K562 (cell line): ENCODE data around the gene ST14. TPM values are rescaled to one million over a fixed set of nuclear protein-coding genes. Genes with fewer than 3 reads are reported as not detected.

Experiments used
- ATAC-seq: fragments of 200-7000 bp; cut with Tn5 transposase; 3 replicates; pipeline ENCODE4 v1.9.1; 2020; ENCODE audit warnings: moderate library complexity
- BruUV-seq: library from RNA; stranded (reverse); fragments of 400-500 nt; replicated peaks from 2 replicates; lab custom pipeline; 2021; lab: Mats Ljungman, UMichigan
- CTCF ChIA-PET: fragments of 300-600 bp; formaldehyde crosslinking; extraction: SDS; loops from one replicate; lab custom pipeline; 2021; ENCODE audit warnings: low intra/inter-chr PET ratio; lab: Yijun Ruan, JAX
- POLR2A ChIA-PET: fragments of 300-600, 350-650 bp; sonication (Branson Sonifier 250); formaldehyde crosslinking; extraction: SDS; loops from one replicate; lab custom pipeline; 2021; ENCODE audit warnings: antibody characterized with exemption, inconsistent platforms; lab: Yijun Ruan, JAX
- DNase-seq, 4 experiments: peaks; one replicate each; pipeline versions ENCODE4 v3.0.0 to v3.0.0-alpha.2; 2011 to 2018; ENCODE audit warnings: low spot score in 3 of 4, mixed read lengths in 3 of 4; ENCODE audit errors: extremely low read depth in 1 of 4
- FAIRE-seq: peaks from 2 replicates; lab custom pipeline; 2011; peaks lifted over from hg19 to GRCh38; lab: Jason Lieb, UNC
- H2AFZ ChIP-seq: 2 replicates; pipeline ENCODE4 v1.6.0; 2011; ENCODE audit warnings: low read depth, low read length, control low read depth, inconsistent platforms
- H3K27ac ChIP-seq: fragments of 200-600 bp; 3 replicates; pipeline ENCODE4 v1.8.0; 2011; ENCODE audit warnings: low read depth, mild to moderate bottlenecking, control low read depth, inconsistent platforms, low read length, moderate library complexity, mixed read lengths; ENCODE audit errors: extremely low read depth
- H3K27me3 ChIP-seq, 2 experiments: fragments of 300-600 bp in 1 of 2; 2 replicates in 1 of 2; 3 replicates in 1 of 2; pipeline versions ENCODE4 v1.6.0 to v1.8.0; 2011; ENCODE audit warnings: inconsistent platforms in 2 of 2, low read length in 2 of 2, mild to moderate bottlenecking in 1 of 2, mixed read lengths in 1 of 2, moderate library complexity in 1 of 2; ENCODE audit not compliant: control insufficient read depth in 2 of 2, insufficient read depth in 2 of 2
- H3K36me3 ChIP-seq: fragments of 300-600 bp; 3 replicates; pipeline ENCODE4 v1.8.0; 2011; ENCODE audit warnings: mild to moderate bottlenecking, low read length, inconsistent platforms; ENCODE audit not compliant: control insufficient read depth, insufficient read depth
- H3K4me1 ChIP-seq, 2 experiments: fragments of 200-600 bp in 1 of 2; replicated peaks in 1 of 2; 2 replicates in 1 of 2; 3 replicates in 1 of 2; pipeline versions ENCODE4 v1.5.1 to v1.8.0; 2011; ENCODE audit warnings: inconsistent platforms in 2 of 2, low read length in 2 of 2, mild to moderate bottlenecking in 1 of 2, mixed read lengths in 1 of 2, moderate library complexity in 1 of 2; ENCODE audit not compliant: control insufficient read depth in 2 of 2, insufficient read depth in 2 of 2
- H3K4me2 ChIP-seq: 2 replicates; pipeline ENCODE4 v1.6.1; 2011; ENCODE audit warnings: low read length, control low read depth, inconsistent platforms, mixed read lengths; ENCODE audit not compliant: insufficient read depth
- H3K4me3 ChIP-seq: fragments of 200-600 bp; sonication (generic), shearing (Covaris generic); 2 replicates; pipeline ENCODE4 v1.5.1; 2016; ENCODE audit warnings: control low read depth, inconsistent platforms
- H3K79me2 ChIP-seq: fragments of 200-600 bp; 3 replicates; pipeline ENCODE4 v1.8.0; 2011; ENCODE audit warnings: low read length, inconsistent platforms; ENCODE audit not compliant: control insufficient read depth, insufficient read depth
- H3K9ac ChIP-seq, 2 experiments: 2 replicates each; pipeline versions ENCODE4 v1.6.0 to v1.6.1; 2011; ENCODE audit warnings: low read depth in 2 of 2, low read length in 2 of 2, control low read depth in 1 of 2, inconsistent platforms in 1 of 2, mild to moderate bottlenecking in 1 of 2, mixed read lengths in 1 of 2; ENCODE audit not compliant: insufficient read depth in 1 of 2
- H3K9me1 ChIP-seq: one replicate; pipeline ENCODE4 v1.6.0; 2011; ENCODE audit warnings: inconsistent platforms, mild to moderate bottlenecking, low read length, moderate library complexity; ENCODE audit not compliant: control insufficient read depth, insufficient read depth
- H3K9me3 ChIP-seq: replicated peaks from 2 replicates; pipeline ENCODE4 v1.5.1; 2011; ENCODE audit warnings: low read depth, low read length, inconsistent platforms; ENCODE audit not compliant: control insufficient read depth, insufficient read depth
- H4K20me1 ChIP-seq: replicated peaks from 2 replicates; pipeline ENCODE4 v1.6.1; 2011; ENCODE audit warnings: low read length, inconsistent platforms, mixed read lengths; ENCODE audit not compliant: control insufficient read depth, insufficient read depth
- ARID2 ChIP-seq: fragments of 450-650 bp; IDR thresholded peaks from 2 replicates; pipeline ENCODE4 v1.6.1; 2017; ENCODE audit warnings: antibody characterized with exemption, mild to moderate bottlenecking
- CC2D1A ChIP-seq: fragments of 450-650 bp; IDR thresholded peaks from 2 replicates; pipeline ENCODE4 v1.6.1; 2017; ENCODE audit warnings: mild to moderate bottlenecking
- CREB1 ChIP-seq, 2 experiments: sonication (generic) in 1 of 2; formaldehyde crosslinking in 1 of 2; IDR thresholded peaks; 2 replicates each; pipeline versions ENCODE4 v1.6.1 to v1.8.0; 2012 to 2022; ENCODE audit warnings: inconsistent platforms in 1 of 2, mild to moderate bottlenecking in 1 of 2, missing genetic modification reagents in 1 of 2, moderate library complexity in 1 of 2
- STAG1 ChIP-seq: sonication (generic); formaldehyde crosslinking; IDR thresholded peaks from 2 replicates; pipeline ENCODE4 v1.5.0; 2020; ENCODE audit warnings: missing genetic modification reagents, borderline replicate concordance
- STAT5B ChIP-seq: fragments of 250-450 bp; sonication (Bioruptor Pico); IDR thresholded peaks from 2 replicates; pipeline ENCODE4 v1.8.0; 2021; ENCODE audit warnings: mild to moderate bottlenecking, inconsistent platforms
- USF2 ChIP-seq: sonication (generic); formaldehyde crosslinking; IDR thresholded peaks from 2 replicates; pipeline ENCODE4 v1.5.0; 2020; ENCODE audit warnings: missing genetic modification reagents
- VEZF1 ChIP-seq: fragments of 200-800 bp; sonication (Bioruptor generic); IDR thresholded peaks from 2 replicates; pipeline ENCODE4 v1.6.1; 2017; ENCODE audit warnings: missing genetic modification characterization, missing compliant biosample characterization
- ZNF589 ChIP-seq: fragments of 200-800 bp; sonication (Bioruptor generic); IDR thresholded peaks from 2 replicates; pipeline ENCODE4 v1.6.1; 2016; ENCODE audit warnings: low read depth, missing genetic modification characterization, missing compliant biosample characterization
- WGBS: fragments of 100-300 bp; shearing (Covaris generic); methylation state at CpG from one replicate; pipeline ENCODE4 v1.1.6; 2016; ENCODE audit warnings: low coverage, mixed read lengths; ENCODE audit not compliant: insufficient coverage; ENCODE audit errors: missing lambda C conversion rate; 5-methylcytosine and 5-hydroxymethylcytosine counted together
- in situ Hi-C: fragments of 300-500 bp; cut with MboI; formaldehyde crosslinking; loops from 4 replicates; pipeline ENCODE4 v1.15.0; 2018; ENCODE audit warnings: inconsistent platforms, mixed read lengths
- intact Hi-C: fragments of 100-400 bp; cut with micrococcal nuclease; formaldehyde crosslinking; loops from 2 replicates; pipeline ENCODE4 v1.14.2; 2022
- polyA plus RNA-seq, 8 experiments: library from polyadenylated mRNA; depleted of rRNA in 4 of 8; stranded (reverse) in 5 of 8; unstranded in 3 of 8; fragments of >200 nt; fragmentation: Nextera tagmentation in 2 of 8; fragmentation: Illumina TruSeq in 1 of 8; extraction: Ambion mirVana in 2 of 8; extraction: Trizol in 1 of 8; gene quantifications; 2 replicates each; pipeline versions ENCODE4 v1.2.1 to v1.2.3, GENCODE V29; 2011 to 2014; ENCODE audit warnings: inconsistent platforms in 1 of 8, missing spikeins in 1 of 8
- total RNA-seq, 7 experiments: library from RNA; depleted of rRNA in 6 of 7; stranded (reverse); fragments of >200 nt in 6 of 7; fragmentation: Illumina TruSeq in 2 of 7; extraction: Trizol in 2 of 7; gene quantifications; 2 replicates each; pipeline versions ENCODE4 v1.2.1 to v1.2.3, GENCODE V29; 2011 to 2021; ENCODE audit warnings: low replicate concordance in 1 of 7
- TF ChIP-seq, protein P1 (sequence below), 3 experiments: IDR thresholded peaks in 2 of 3; conservative IDR thresholded peaks in 1 of 3; 2 replicates each; pipeline ENCODE4 v1.5.1; 2011 to 2012; ENCODE audit warnings: low read length in 3 of 3, mild to moderate bottlenecking in 3 of 3, control low read depth in 2 of 3, improper control_type of control experiment in 1 of 3, inconsistent platforms in 1 of 3, low read depth in 1 of 3, mixed read lengths in 1 of 3, moderate library complexity in 1 of 3; ENCODE audit not compliant: insufficient read depth in 2 of 3

The ST14 gene
- total and polyA plus RNA-seq, 9 of the 15 experiments (the other 6 are each of a cell fraction or from before 2014, with no cell fraction given) = 0.08 to 0.20 TPM; not detected in 7

GRCh38 chr11:130213143-130213978, 53.8 kb downstream of the ST14 start:
- Histone ChIP-seq H3K79me2 (no peaks in the 10 kb centered on the region), H3K4me2 (no peak overlapping the region), H3K36me3 (no peaks in the 10 kb centered on the region), H3K4me1 (peaks cover 0 to 16% of the 10 kb centered on the region in 2 experiments; a peak in 1 of 5 replicates), H3K9ac (no peak overlapping the region), H3K27me3 (peaks cover 31 to 90% of the 10 kb centered on the region in 2 experiments; a peak in 4 of 5 replicates), H3K27ac (no peak overlapping the region), H3K4me3 (no peak overlapping the region), H4K20me1 (peaks cover 11% of the 10 kb centered on the region; the same call in 1 of the 2 replicates), H2AFZ (no peak overlapping the region), H3K9me3 (no peaks in the 10 kb centered on the region), H3K9me1 (no peaks in the 10 kb centered on the region)
- in situ Hi-C loops (loop anchor here (5.0 to 10.0 kb wide), 2 partner anchors 211 to 649 kb away; partner anchors contain the start of gene ADAMTS8), intact Hi-C loops (loop anchor here (1.0 to 2.0 kb wide), 3 partner anchors 158 to 649 kb away; no protein-coding TSS in a partner anchor)
- no TSS peak for BruUV-seq
- ChIA-PET CTCF (interaction anchor here (0.6 to 3.1 kb wide), 4 partner anchors 158 to 648 kb away, joined by 3 to 23 read pairs (median 8); no protein-coding TSS in a partner anchor), POLR2A (interaction anchor here (0.7 kb wide), 1 partner anchor 11 kb away, joined by 3 read pairs; no protein-coding TSS in a partner anchor)
- DNase-seq = peak; percentile 76 to 88 (median 86)
- FAIRE-seq = peak; percentile 86
- 8% methylated on average over 27 of the region's 28 CpGs for WGBS
- ATAC-seq = peak; percentile 93
- TF ChIP-seq CREB1 (IDR thresholded peaks at IDR 0.05) (0 out of 2 replicates have a peak, but pooled peaks have one; percentile 22), CREB1 (CRISPR knock-in tag; IDR thresholded peaks at IDR 0.05) (no peak), ARID2 (peak; percentile 65; the same call in 1 of the 2 replicates), CC2D1A (peak; percentile 63; the same call in 1 of the 2 replicates), USF2 (CRISPR knock-in tag) (no peak), STAT5B (CRISPR knock-in tag) (no peak), ZNF589 (CRISPR knock-in tag) (no peak), VEZF1 (peak; percentile 89), STAG1 (CRISPR knock-in tag) (peak; percentile 65; the same call in 1 of the 2 replicates)
- TF ChIP-seq, protein P1, sequence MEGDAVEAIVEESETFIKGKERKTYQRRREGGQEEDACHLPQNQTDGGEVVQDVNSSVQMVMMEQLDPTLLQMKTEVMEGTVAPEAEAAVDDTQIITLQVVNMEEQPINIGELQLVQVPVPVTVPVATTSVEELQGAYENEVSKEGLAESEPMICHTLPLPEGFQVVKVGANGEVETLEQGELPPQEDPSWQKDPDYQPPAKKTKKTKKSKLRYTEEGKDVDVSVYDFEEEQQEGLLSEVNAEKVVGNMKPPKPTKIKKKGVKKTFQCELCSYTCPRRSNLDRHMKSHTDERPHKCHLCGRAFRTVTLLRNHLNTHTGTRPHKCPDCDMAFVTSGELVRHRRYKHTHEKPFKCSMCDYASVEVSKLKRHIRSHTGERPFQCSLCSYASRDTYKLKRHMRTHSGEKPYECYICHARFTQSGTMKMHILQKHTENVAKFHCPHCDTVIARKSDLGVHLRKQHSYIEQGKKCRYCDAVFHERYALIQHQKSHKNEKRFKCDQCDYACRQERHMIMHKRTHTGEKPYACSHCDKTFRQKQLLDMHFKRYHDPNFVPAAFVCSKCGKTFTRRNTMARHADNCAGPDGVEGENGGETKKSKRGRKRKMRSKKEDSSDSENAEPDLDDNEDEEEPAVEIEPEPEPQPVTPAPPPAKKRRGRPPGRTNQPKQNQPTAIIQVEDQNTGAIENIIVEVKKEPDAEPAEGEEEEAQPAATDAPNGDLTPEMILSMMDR (IDR thresholded peaks at IDR 0.05 in 2 of 3, conservative IDR thresholded peaks at IDR 0.05 in 1 of 3; ENCODE audit: insufficient read depth in 2 of 3, low read depth in 1 of 3, low read length in 3 of 3) = peak; percentile 89 to 93 (median 92)
